Progenitor cell of endocrine pancreas (in vitro differentiated cells): ENCODE measurements around the gene CAPN5. TPM values are rescaled to one million over a fixed set of nuclear protein-coding genes. Genes with fewer than 3 reads are reported as not detected.

ENCODE experiments used
- DNase-seq: peaks from one replicate; pipeline ENCODE4 v3.0.0; 2021; ENCODE audit warnings: low spot score; ENCODE audit not compliant: unreplicated experiment
- H3K27ac Mint-ChIP-seq: 2 replicates; pipeline ENCODE4 v1.8.0; 2021; ENCODE audit warnings: mild to moderate bottlenecking, moderate library complexity, mixed read lengths
- H3K27me3 Mint-ChIP-seq: 2 replicates; pipeline ENCODE4 v1.8.0; 2021; ENCODE audit warnings: mixed read lengths
- H3K36me3 Mint-ChIP-seq: 2 replicates; pipeline ENCODE4 v1.8.0; 2022; ENCODE audit warnings: mixed read lengths; ENCODE audit not compliant: insufficient read depth
- H3K4me1 Mint-ChIP-seq: 2 replicates; pipeline ENCODE4 v1.8.0; 2021; ENCODE audit warnings: low read depth, mixed read lengths
- H3K4me3 Mint-ChIP-seq: 2 replicates; pipeline ENCODE4 v1.8.0; 2021; ENCODE audit warnings: low read depth, mild to moderate bottlenecking, moderate library complexity, mixed read lengths
- H3K9me3 Mint-ChIP-seq: 2 replicates; pipeline ENCODE4 v1.8.0; 2021; ENCODE audit warnings: low read depth, mixed read lengths
- total RNA-seq: library from RNA; stranded (reverse); gene quantifications from 2 replicates; pipeline ENCODE4 v1.2.1, GENCODE V29; 2021
- TF ChIP-seq, protein P1 (sequence below): fragments of 200-600 bp; sonication (generic); IDR thresholded peaks from one replicate; pipeline ENCODE4 v1.5.0; 2021; ENCODE audit warnings: antibody characterized with exemption, mild to moderate bottlenecking; ENCODE audit not compliant: unreplicated experiment

The CAPN5 gene
- total RNA-seq, 1 donor from 2014 or later, result 10.9 TPM

DNA sequence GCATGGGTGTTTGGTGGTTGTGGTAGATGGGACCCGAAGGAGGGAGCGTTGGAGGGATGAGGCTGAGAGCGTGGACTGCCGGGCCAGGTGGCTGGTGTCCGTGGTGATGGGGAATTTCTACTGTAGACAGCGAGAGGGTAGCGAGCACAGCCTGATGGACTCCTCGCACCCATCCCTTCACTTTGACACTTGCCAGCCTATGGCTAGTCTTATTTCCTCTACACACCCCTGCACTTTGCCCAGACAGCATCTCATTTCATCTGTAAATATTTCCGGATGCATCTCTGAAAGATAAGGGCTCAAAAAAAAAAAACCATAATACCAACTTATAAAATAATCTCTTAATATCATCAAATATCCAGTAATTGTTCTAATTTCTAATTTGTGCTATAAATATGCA, 41.7 kb downstream of the CAPN5 start:
- Mint-ChIP-seq H3K9me3 (no peaks in the 10 kb centered on the region), H3K4me3 (no peak overlapping the region), H3K27ac (no peak overlapping the region), H3K4me1 (peaks cover 1% of the 10 kb centered on the region), H3K27me3 (no peaks in the 10 kb centered on the region), H3K36me3 (no peaks in the 10 kb centered on the region)
- no peak for DNase-seq
- TF ChIP-seq, protein P1, sequence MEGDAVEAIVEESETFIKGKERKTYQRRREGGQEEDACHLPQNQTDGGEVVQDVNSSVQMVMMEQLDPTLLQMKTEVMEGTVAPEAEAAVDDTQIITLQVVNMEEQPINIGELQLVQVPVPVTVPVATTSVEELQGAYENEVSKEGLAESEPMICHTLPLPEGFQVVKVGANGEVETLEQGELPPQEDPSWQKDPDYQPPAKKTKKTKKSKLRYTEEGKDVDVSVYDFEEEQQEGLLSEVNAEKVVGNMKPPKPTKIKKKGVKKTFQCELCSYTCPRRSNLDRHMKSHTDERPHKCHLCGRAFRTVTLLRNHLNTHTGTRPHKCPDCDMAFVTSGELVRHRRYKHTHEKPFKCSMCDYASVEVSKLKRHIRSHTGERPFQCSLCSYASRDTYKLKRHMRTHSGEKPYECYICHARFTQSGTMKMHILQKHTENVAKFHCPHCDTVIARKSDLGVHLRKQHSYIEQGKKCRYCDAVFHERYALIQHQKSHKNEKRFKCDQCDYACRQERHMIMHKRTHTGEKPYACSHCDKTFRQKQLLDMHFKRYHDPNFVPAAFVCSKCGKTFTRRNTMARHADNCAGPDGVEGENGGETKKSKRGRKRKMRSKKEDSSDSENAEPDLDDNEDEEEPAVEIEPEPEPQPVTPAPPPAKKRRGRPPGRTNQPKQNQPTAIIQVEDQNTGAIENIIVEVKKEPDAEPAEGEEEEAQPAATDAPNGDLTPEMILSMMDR, result no peak

DNA sequence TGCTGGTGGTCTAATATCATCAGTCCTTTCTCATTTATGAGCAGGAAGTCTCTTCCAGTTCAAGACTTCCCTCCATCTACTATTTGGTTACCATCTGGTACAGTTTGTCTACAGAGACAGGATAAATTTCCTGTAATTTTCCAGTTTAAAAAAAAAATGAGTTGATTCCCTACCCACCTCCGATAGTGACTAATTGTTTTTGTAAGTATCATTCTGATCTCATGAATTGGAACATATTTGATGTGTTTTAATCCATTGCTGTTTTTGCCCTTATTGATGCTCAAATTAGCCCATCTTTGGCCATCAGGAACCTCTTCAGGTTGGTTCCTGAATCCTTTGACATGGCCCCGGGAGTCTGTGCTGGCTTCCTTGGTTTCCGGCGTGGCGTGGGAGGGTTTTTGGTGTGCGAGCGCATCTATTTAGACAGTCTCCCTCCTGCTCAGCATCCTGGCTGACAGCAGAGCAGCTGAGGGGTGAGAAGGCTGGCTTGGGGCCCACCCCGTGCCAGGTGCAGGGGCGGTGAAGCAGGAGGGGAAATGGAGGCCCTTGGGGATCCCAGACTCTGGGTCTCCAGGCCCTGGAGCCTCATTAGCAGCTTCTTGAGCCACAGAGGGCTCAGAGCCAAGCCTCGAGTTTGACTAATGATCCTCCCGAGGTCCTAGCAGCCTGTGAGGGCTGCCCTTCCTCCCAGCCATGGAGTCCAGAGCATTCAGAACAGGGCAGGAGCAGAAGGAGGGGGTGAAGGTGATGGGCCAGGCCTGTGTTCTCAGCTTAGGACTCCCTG, 42.7 kb downstream of the CAPN5 start:
- Mint-ChIP-seq H3K9me3 (no peaks in the 10 kb centered on the region), H3K36me3 (no peaks in the 10 kb centered on the region), H3K4me1 (peaks cover 2% of the 10 kb centered on the region), H3K27ac (no peak overlapping the region), H3K4me3 (no peak overlapping the region), H3K27me3 (no peaks in the 10 kb centered on the region)
- DNase-seq, result no peak
- TF ChIP-seq, protein P1, result no peak

DNA sequence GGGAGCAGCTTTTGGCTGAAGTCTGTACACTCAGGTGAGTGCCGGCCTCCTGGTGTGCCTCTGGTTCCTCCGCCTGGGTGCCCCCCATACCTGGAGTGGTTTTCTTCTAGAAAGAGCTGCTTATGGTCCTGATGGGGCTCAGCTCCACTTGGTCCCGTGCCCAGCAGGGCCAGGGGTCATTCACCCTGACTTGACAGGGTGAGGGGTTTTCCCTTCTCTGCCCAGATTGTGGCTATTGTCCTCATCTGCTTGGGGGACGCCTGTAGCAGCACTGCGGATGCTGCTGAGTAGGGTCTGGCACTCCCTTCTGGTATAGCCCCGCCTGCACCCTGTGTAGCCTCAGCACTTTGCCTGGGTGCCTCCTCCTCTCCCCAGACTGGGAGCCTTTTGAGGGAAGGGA, 44.1 kb downstream of the CAPN5 start:
- no peaks in the 10 kb centered on the region for H3K27me3 Mint-ChIP-seq
- TF ChIP-seq, protein P1, result no peak
- H3K36me3 Mint-ChIP-seq, result no peaks in the 10 kb centered on the region
- no peaks in the 10 kb centered on the region for H3K9me3 Mint-ChIP-seq
- H3K4me3 Mint-ChIP-seq, result no peak overlapping the region
- no peak overlapping the region for H3K27ac Mint-ChIP-seq
- H3K4me1 Mint-ChIP-seq, result peaks cover 2% of the 10 kb centered on the region
- no peak for DNase-seq

DNA sequence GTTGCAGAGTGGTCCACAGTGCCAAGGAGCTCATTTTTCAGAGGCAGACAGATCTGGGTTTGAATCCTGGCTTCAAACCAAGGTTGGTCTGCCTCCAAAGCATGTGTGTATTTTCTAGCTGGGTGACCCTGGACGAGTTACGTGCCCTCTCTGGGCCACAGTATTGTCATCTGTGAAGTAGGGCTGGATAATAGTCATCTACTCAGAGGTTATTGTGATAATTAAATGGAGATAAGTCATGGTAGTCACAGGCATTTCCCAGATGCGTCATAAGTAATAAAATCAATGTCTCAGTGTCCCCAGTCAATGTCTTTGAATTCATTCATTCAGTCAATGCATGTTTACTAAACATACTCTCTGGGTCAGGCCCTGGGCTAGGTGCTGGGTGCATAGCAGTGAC, 44.5 kb downstream of the CAPN5 start:
- TF ChIP-seq, protein P1, result no peak
- H3K27ac Mint-ChIP-seq, result no peak overlapping the region
- H3K4me3 Mint-ChIP-seq, result no peak overlapping the region
- no peaks in the 10 kb centered on the region for H3K27me3 Mint-ChIP-seq
- DNase-seq, result no peak
- H3K9me3 Mint-ChIP-seq, result no peaks in the 10 kb centered on the region
- H3K4me1 Mint-ChIP-seq, result peaks cover 2% of the 10 kb centered on the region
- H3K36me3 Mint-ChIP-seq, result no peaks in the 10 kb centered on the region

DNA sequence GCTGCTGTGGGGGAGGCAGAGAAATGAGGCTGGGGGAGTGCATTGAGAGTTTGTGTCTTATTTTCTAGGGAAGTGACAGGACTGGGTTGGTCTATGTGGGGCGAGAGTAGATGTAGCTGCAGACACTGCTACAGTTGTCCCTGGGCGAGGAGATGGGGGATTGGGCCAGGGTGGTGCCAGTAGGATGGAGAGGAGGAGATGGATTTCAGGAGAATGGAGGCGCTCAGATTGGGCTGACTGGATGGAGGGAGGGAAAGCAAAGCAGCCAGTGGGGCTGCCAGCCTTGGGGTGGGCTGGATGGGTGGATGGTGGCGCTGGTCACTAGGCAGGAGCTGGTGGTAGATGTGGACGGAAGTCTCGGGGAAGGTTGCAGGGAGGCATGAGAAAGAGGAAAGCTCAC, 45.2 kb downstream of the CAPN5 start:
- H3K4me3 Mint-ChIP-seq, result no peak overlapping the region
- TF ChIP-seq, protein P1, result no peak
- no peaks in the 10 kb centered on the region for H3K36me3 Mint-ChIP-seq
- H3K27me3 Mint-ChIP-seq, result no peaks in the 10 kb centered on the region
- no peaks in the 10 kb centered on the region for H3K9me3 Mint-ChIP-seq
- no peak for DNase-seq
- peaks cover 2% of the 10 kb centered on the region for H3K4me1 Mint-ChIP-seq
- H3K27ac Mint-ChIP-seq, result peak overlapping the region; percentile 35
